A549 (cell line): ENCODE results near the gene NELFA. TPM values are rescaled to one million over a fixed set of nuclear protein-coding genes. Genes with fewer than 3 reads are reported as not detected.

Experiments used
- ATAC-seq, 2 experiments: fragments of 200-7000 bp in 1 of 2; fragments of >200 bp in 1 of 2; cut with Nextera tagmentation in 1 of 2; cut with Tn5 transposase in 1 of 2; 3 replicates each; pipeline versions ENCODE4 v1.8.0 to v1.9.1; 2018 to 2020; ENCODE audit warnings: mild to moderate bottlenecking in 1 of 2, moderate library complexity in 1 of 2
- CTCF ChIA-PET: fragments of 300-600 bp; sonication (Branson Sonifier 250); formaldehyde crosslinking; extraction: SDS; loops from one replicate; lab custom pipeline; 2021; ENCODE audit warnings: antibody characterized with exemption, inconsistent platforms; lab: Yijun Ruan, JAX
- POLR2A ChIA-PET: fragments of 350-600 bp; formaldehyde crosslinking; extraction: SDS; loops from one replicate; lab custom pipeline; 2021; ENCODE audit warnings: antibody characterized with exemption, inconsistent platforms; lab: Yijun Ruan, JAX
- DNase-seq, 2 experiments: peaks; one replicate each; pipeline versions ENCODE4 v3.0.0 to v3.0.0-alpha.2; 2011 to 2016; ENCODE audit warnings: low read depth in 1 of 2, low spot score in 1 of 2
- FAIRE-seq: peaks from 2 replicates; lab custom pipeline; 2011; peaks lifted over from hg19 to GRCh38; lab: Jason Lieb, UNC
- H3K27ac ChIP-seq, 2 experiments: fragments of >200 bp; sonication (Bioruptor Twin); formaldehyde crosslinking; 3 replicates each; pipeline ENCODE4 v1.5.1; 2016 to 2017
- H3K4me1 ChIP-seq: fragments of >200 bp; sonication (Bioruptor Twin); formaldehyde crosslinking; 3 replicates; pipeline ENCODE4 v1.6.1; 2016
- H3K4me2 ChIP-seq: fragments of >200 bp; sonication (Bioruptor Twin); formaldehyde crosslinking; 3 replicates; pipeline ENCODE4 v1.6.1; 2016
- H3K4me3 ChIP-seq: fragments of >200 bp; sonication (Bioruptor Twin); formaldehyde crosslinking; 3 replicates; pipeline ENCODE4 v1.5.1; 2016
- H3K9me3 ChIP-seq: fragments of >200 bp; sonication (Bioruptor Twin); formaldehyde crosslinking; 3 replicates; pipeline ENCODE4 v1.6.1; 2016
- CHD4 ChIP-seq: fragments of 200-600 bp; sonication (generic); IDR thresholded peaks from 2 replicates; pipeline ENCODE4 v1.6.1; 2016; ENCODE audit warnings: antibody characterized with exemption, mild to moderate bottlenecking, borderline replicate concordance
- FOSB ChIP-seq: fragments of 250-450 bp; sonication (Bioruptor Pico); IDR thresholded peaks from 2 replicates; pipeline ENCODE4 v1.5.0; 2020; ENCODE audit warnings: mild to moderate bottlenecking, moderate library complexity
- FOSL2 ChIP-seq, 2 experiments: fragments of 450-650 bp in 1 of 2; fragments of >200 bp in 1 of 2; sonication (Bioruptor Twin) in 1 of 2; formaldehyde crosslinking; IDR thresholded peaks; 2 replicates each; pipeline versions ENCODE4 v1.5.0 to v1.6.1; 2016 to 2020; ENCODE audit warnings: mild to moderate bottlenecking in 1 of 2, moderate library complexity in 1 of 2
- FOXS1 ChIP-seq: fragments of 250-450 bp; sonication (Bioruptor Pico); IDR thresholded peaks from 2 replicates; pipeline ENCODE4 v1.5.0; 2020; ENCODE audit warnings: mild to moderate bottlenecking, moderate library complexity
- HDAC2 ChIP-seq: fragments of 200-600 bp; sonication (generic); IDR thresholded peaks from 2 replicates; pipeline ENCODE4 v1.6.1; 2016
- HOXB13 ChIP-seq: fragments of 250-450 bp; sonication (Bioruptor Pico); IDR thresholded peaks from 2 replicates; pipeline ENCODE4 v1.5.0; 2020; ENCODE audit warnings: low read depth, mild to moderate bottlenecking, moderate library complexity
- KDM1A ChIP-seq: fragments of 200-600 bp; sonication (generic); IDR thresholded peaks from 2 replicates; pipeline ENCODE4 v1.6.1; 2016; ENCODE audit warnings: low read depth, mild to moderate bottlenecking
- KDM5A ChIP-seq: fragments of 200-600 bp; sonication (generic); IDR thresholded peaks from 2 replicates; pipeline ENCODE4 v1.6.1; 2016; ENCODE audit warnings: antibody characterized with exemption, mild to moderate bottlenecking
- POLR2AphosphoS2 ChIP-seq: conservative IDR thresholded peaks from 2 replicates; pipeline ENCODE4 v1.6.1; 2012; ENCODE audit warnings: low read length, improper control_type of control experiment, inconsistent platforms
- RARB ChIP-seq: fragments of 250-450 bp; sonication (Bioruptor Pico); IDR thresholded peaks from 2 replicates; pipeline ENCODE4 v1.8.0; 2021; ENCODE audit warnings: mild to moderate bottlenecking, moderate library complexity
- RFX5 ChIP-seq: fragments of 450-650 bp; IDR thresholded peaks from 2 replicates; pipeline ENCODE4 v1.7.1; 2014; ENCODE audit warnings: antibody characterized with exemption, mild to moderate bottlenecking, moderate library complexity
- TP53 ChIP-seq: fragments of 250-450 bp; sonication (Bioruptor Pico); IDR thresholded peaks from 2 replicates; pipeline ENCODE4 v1.5.0; 2021; ENCODE audit warnings: mild to moderate bottlenecking, moderate library complexity
- WGBS: methylation state at CpG from one replicate; pipeline ENCODE4 v1.1.6; 2017; ENCODE audit errors: missing lambda C conversion rate; 5-methylcytosine and 5-hydroxymethylcytosine counted together
- polyA plus RNA-seq, 4 experiments: library from polyadenylated mRNA; depleted of rRNA in 3 of 4; stranded (reverse); fragments of >200 nt; fragmentation: RNase III in 1 of 4; extraction: RNeasy Plus Mini Kit Qiagen cat#74134 plus additional on column Dnase treatment in 1 of 4; gene quantifications; 2 replicates in 3 of 4; 3 replicates in 1 of 4; pipeline ENCODE4 v1.2.3, GENCODE V29; 2011 to 2017
- TF ChIP-seq, protein P1 (sequence below): fragments of 250-450 bp; sonication (Bioruptor Pico); IDR thresholded peaks from 2 replicates; pipeline ENCODE4 v1.5.0; 2020; ENCODE audit warnings: low read depth, mild to moderate bottlenecking, moderate library complexity
- TF ChIP-seq, protein P2 (sequence below): IDR thresholded peaks from 2 replicates; pipeline ENCODE4 v1.6.1; 2012
- TF ChIP-seq, protein P3 (sequence below): fragments of 200-600 bp; sonication (generic); IDR thresholded peaks from 2 replicates; pipeline ENCODE4 v1.6.1; 2016; ENCODE audit warnings: antibody characterized with exemption, mild to moderate bottlenecking, moderate library complexity
- TF ChIP-seq, protein P4 (sequence below): fragments of 450-650 bp; IDR thresholded peaks from 2 replicates; pipeline ENCODE4 v1.6.1; 2014; ENCODE audit warnings: antibody characterized with exemption
- TF ChIP-seq, protein P5 (sequence below): IDR thresholded peaks from 2 replicates; pipeline ENCODE4 v1.6.1; 2012
- TF ChIP-seq, protein P6 (sequence below): fragments of >200 bp; sonication (Bioruptor Twin); formaldehyde crosslinking; IDR thresholded peaks from 3 replicates; pipeline ENCODE4 v1.5.1; 2016

NELFA gene
- polyA plus RNA-seq, 2 of the 4 experiments (the other 2 are of a cell fraction) = 11.1 to 18.3 TPM

DNA sequence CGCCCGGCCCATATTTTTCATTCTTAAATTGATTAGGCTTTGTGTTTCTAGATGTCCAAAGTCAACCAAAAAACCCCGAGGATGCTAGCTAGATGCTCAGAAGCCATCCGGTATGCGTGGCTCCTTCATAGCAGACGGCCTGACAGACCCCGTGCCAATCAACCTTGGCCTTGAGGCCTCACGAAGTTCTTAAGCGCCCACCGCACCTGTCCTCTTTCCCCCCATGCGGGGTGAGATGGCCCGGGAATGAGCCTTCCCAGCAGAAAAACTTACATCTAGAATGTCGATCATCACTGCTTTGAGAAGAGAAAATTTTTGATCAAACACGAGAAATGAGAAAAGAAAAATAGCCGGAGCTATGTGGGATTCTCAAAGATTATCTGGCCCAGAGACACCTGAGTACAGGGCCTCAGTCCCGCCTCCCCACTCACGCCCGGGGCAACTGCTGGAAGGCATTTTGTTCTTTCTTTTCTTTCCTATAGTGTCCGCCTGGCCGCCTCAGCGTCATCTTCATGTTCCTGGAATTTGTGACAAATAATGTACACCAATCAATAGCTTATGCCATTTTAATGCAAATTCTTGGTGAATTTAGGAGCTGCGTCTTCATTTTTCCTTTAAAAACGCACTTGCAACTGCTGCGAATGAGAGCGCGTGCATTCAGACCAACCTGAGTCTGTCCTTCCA lies 48.8 kb upstream of the NELFA start:
- no peak for FAIRE-seq
- Histone ChIP-seq H3K4me2 (no peak overlapping the region), H3K4me3 (no peak overlapping the region), H3K9me3 (no peaks in the 10 kb centered on the region), H3K4me1 (peaks cover 11% of the 10 kb centered on the region; the same call in 1 of the 3 replicates)
- ATAC-seq = no peak
- POLR2A ChIA-PET = interaction anchor here (1.2 kb wide), 1 partner anchor 49 kb away, joined by 5 read pairs; the partner anchor contains the start of gene NELFA
- CTCF ChIA-PET = interaction anchor here (2.0 kb wide), 1 partner anchor 93 kb away, joined by 4 read pairs; no protein-coding TSS in a partner anchor
- no peak for DNase-seq
- no peak for TF ChIP-seq KDM1A
- no peak for TF ChIP-seq KDM5A
- no peak for TF ChIP-seq TP53 (CRISPR knock-in tag)
- TF ChIP-seq HDAC2 = no peak
- TF ChIP-seq, protein P1, sequence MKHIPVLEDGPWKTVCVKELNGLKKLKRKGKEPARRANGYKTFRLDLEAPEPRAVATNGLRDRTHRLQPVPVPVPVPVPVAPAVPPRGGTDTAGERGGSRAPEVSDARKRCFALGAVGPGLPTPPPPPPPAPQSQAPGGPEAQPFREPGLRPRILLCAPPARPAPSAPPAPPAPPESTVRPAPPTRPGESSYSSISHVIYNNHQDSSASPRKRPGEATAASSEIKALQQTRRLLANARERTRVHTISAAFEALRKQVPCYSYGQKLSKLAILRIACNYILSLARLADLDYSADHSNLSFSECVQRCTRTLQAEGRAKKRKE = no peak
- TF ChIP-seq, protein P2, sequence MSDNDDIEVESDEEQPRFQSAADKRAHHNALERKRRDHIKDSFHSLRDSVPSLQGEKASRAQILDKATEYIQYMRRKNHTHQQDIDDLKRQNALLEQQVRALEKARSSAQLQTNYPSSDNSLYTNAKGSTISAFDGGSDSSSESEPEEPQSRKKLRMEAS = no peak
- TF ChIP-seq HOXB13 (CRISPR knock-in tag) = no peak
- TF ChIP-seq, protein P3, sequence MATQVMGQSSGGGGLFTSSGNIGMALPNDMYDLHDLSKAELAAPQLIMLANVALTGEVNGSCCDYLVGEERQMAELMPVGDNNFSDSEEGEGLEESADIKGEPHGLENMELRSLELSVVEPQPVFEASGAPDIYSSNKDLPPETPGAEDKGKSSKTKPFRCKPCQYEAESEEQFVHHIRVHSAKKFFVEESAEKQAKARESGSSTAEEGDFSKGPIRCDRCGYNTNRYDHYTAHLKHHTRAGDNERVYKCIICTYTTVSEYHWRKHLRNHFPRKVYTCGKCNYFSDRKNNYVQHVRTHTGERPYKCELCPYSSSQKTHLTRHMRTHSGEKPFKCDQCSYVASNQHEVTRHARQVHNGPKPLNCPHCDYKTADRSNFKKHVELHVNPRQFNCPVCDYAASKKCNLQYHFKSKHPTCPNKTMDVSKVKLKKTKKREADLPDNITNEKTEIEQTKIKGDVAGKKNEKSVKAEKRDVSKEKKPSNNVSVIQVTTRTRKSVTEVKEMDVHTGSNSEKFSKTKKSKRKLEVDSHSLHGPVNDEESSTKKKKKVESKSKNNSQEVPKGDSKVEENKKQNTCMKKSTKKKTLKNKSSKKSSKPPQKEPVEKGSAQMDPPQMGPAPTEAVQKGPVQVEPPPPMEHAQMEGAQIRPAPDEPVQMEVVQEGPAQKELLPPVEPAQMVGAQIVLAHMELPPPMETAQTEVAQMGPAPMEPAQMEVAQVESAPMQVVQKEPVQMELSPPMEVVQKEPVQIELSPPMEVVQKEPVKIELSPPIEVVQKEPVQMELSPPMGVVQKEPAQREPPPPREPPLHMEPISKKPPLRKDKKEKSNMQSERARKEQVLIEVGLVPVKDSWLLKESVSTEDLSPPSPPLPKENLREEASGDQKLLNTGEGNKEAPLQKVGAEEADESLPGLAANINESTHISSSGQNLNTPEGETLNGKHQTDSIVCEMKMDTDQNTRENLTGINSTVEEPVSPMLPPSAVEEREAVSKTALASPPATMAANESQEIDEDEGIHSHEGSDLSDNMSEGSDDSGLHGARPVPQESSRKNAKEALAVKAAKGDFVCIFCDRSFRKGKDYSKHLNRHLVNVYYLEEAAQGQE = no peak
- TF ChIP-seq, all 56 proteins: peak for 0
- WGBS = 89% methylated on average over 26 of the region's 26 CpGs
- no peak overlapping the region for H3K27ac ChIP-seq

DNA sequence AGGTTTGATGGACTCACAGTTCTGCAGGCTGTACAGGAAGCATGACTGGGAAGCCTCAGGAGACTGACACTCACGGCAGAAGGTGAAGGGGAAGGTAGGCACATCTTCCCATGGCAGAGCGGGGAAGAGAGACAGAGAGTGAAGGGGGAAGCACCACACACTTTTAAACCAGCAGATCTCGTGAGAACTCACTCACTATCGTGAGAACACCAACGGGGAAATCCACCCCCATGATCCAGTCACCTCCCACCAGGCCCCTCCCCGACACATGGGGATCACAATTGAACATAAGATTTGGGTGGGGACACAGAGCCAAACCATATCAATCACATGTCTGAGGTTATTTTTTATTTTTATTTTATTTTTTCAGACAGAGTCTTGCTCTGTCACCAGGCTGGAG lies 45.4 kb upstream of the NELFA start:
- FAIRE-seq (no peak), DNase-seq (no peak), ATAC-seq (no peak)
- H3K9me3 ChIP-seq = no peaks in the 10 kb centered on the region
- H3K27ac ChIP-seq = no peak overlapping the region
- WGBS = 46% methylated on average over 6 of the region's 6 CpGs
- H3K4me3 ChIP-seq = no peak overlapping the region
- POLR2A ChIA-PET = interaction anchor here (0.8 kb wide), 1 partner anchor 13 kb away, joined by 5 read pairs; no protein-coding TSS in a partner anchor
- H3K4me1 ChIP-seq = no peaks in the 10 kb centered on the region
- CTCF ChIA-PET = no interaction called here
- no peak overlapping the region for H3K4me2 ChIP-seq
- no peak for TF ChIP-seq FOSB (CRISPR knock-in tag)
- TF ChIP-seq RFX5 = no peak
- TF ChIP-seq, protein P4, sequence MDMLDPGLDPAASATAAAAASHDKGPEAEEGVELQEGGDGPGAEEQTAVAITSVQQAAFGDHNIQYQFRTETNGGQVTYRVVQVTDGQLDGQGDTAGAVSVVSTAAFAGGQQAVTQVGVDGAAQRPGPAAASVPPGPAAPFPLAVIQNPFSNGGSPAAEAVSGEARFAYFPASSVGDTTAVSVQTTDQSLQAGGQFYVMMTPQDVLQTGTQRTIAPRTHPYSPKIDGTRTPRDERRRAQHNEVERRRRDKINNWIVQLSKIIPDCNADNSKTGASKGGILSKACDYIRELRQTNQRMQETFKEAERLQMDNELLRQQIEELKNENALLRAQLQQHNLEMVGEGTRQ = no peak
- no peak for TF ChIP-seq RARB (CRISPR knock-in tag)
- TF ChIP-seq, protein P5, sequence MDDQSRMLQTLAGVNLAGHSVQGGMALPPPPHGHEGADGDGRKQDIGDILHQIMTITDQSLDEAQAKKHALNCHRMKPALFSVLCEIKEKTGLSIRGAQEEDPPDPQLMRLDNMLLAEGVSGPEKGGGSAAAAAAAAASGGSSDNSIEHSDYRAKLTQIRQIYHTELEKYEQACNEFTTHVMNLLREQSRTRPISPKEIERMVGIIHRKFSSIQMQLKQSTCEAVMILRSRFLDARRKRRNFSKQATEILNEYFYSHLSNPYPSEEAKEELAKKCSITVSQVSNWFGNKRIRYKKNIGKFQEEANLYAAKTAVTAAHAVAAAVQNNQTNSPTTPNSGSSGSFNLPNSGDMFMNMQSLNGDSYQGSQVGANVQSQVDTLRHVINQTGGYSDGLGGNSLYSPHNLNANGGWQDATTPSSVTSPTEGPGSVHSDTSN = no peak
- TF ChIP-seq, protein P6, sequence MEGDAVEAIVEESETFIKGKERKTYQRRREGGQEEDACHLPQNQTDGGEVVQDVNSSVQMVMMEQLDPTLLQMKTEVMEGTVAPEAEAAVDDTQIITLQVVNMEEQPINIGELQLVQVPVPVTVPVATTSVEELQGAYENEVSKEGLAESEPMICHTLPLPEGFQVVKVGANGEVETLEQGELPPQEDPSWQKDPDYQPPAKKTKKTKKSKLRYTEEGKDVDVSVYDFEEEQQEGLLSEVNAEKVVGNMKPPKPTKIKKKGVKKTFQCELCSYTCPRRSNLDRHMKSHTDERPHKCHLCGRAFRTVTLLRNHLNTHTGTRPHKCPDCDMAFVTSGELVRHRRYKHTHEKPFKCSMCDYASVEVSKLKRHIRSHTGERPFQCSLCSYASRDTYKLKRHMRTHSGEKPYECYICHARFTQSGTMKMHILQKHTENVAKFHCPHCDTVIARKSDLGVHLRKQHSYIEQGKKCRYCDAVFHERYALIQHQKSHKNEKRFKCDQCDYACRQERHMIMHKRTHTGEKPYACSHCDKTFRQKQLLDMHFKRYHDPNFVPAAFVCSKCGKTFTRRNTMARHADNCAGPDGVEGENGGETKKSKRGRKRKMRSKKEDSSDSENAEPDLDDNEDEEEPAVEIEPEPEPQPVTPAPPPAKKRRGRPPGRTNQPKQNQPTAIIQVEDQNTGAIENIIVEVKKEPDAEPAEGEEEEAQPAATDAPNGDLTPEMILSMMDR = no peak
- TF ChIP-seq CHD4 = no peak
- no peak for TF ChIP-seq TP53 (CRISPR knock-in tag)
- TF ChIP-seq POLR2AphosphoS2 = no peak
- TF ChIP-seq FOXS1 (CRISPR knock-in tag) = no peak
- TF ChIP-seq FOSL2 (IDR thresholded peaks at IDR 0.05) = no peak
- TF ChIP-seq FOSL2 (CRISPR knock-in tag; IDR thresholded peaks at IDR 0.05) = no peak
